Measurements from ENCODE around the gene ICE2. TPM values are rescaled to one million over a fixed set of nuclear protein-coding genes. Genes with fewer than 3 reads are reported as not detected.

The ICE2 gene
- total RNA-seq, 1 experiment from 2014 or later: 76.7 TPM

DNA sequence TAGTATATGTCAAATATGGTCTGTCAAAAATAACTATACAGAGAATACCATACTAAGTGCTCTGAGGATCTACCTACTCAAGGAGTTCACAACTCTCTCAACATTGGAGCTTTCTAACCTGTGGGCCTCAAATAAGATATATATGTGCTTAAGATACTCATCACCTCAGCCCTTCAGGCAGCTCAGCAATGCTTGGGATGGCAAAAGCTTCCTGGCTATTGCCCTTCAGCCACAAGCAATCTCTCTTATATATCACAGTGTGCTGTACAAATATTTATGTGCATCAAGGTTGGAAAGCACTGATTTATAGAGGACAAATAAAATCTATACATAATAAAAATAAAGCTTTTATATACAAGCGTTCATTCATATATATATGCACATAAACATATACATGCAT is 40.3 kb downstream of the ICE2 start:
- no peaks in the 10 kb centered on the region for H3K9me3 Mint-ChIP-seq (ENCODE audit: low read depth, unreplicated experiment)
- peaks cover 27% of the 10 kb centered on the region for H3K36me3 Mint-ChIP-seq (ENCODE audit: insufficient read depth, unreplicated experiment)
- intact Hi-C loops (cut with micrococcal nuclease; ENCODE audit: unreplicated experiment): no loop called here
- H3K27ac Mint-ChIP-seq (ENCODE audit: unreplicated experiment): no peak overlapping the region
- CTCF ChIA-PET: interaction anchor here (0.6 kb wide), 1 partner anchor 50 kb away, joined by 3 read pairs; no protein-coding TSS in a partner anchor
- no peak overlapping the region for H3K4me3 Mint-ChIP-seq (ENCODE audit: low read depth, unreplicated experiment)
- no peaks in the 10 kb centered on the region for H3K27me3 Mint-ChIP-seq (ENCODE audit: unreplicated experiment)
- BruUV-seq (replicated peaks): no TSS peak
- H3K4me1 Mint-ChIP-seq (ENCODE audit: low read depth, unreplicated experiment): peaks cover 16% of the 10 kb centered on the region
- TF ChIP-seq, protein P1, sequence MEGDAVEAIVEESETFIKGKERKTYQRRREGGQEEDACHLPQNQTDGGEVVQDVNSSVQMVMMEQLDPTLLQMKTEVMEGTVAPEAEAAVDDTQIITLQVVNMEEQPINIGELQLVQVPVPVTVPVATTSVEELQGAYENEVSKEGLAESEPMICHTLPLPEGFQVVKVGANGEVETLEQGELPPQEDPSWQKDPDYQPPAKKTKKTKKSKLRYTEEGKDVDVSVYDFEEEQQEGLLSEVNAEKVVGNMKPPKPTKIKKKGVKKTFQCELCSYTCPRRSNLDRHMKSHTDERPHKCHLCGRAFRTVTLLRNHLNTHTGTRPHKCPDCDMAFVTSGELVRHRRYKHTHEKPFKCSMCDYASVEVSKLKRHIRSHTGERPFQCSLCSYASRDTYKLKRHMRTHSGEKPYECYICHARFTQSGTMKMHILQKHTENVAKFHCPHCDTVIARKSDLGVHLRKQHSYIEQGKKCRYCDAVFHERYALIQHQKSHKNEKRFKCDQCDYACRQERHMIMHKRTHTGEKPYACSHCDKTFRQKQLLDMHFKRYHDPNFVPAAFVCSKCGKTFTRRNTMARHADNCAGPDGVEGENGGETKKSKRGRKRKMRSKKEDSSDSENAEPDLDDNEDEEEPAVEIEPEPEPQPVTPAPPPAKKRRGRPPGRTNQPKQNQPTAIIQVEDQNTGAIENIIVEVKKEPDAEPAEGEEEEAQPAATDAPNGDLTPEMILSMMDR (IDR thresholded peaks at IDR 0.05; ENCODE audit: unreplicated experiment): no peak
- no peak for DNase-seq

DNA sequence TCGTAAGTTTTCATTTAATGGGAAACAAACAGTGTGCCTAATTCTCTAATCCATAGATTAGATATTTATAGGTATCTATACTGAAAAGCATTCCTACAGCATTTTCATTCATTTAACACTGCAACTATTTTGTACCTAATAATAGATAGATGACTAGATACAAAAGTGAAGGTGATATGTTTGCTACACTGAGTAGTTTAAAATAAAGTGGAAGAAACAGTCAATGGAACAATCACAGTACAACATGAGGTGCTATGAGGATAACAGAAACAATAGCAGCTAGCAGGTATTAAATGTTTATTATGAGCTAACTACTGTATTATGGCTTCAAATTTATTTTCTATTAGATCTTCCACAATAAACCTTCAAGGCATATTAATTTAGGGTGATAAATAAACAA is 50.0 kb downstream of the ICE2 start:
- intact Hi-C loops (cut with micrococcal nuclease; ENCODE audit: unreplicated experiment): no loop called here
- Mint-ChIP-seq H3K36me3 (ENCODE audit: insufficient read depth, unreplicated experiment) (peaks cover 26% of the 10 kb centered on the region), H3K9me3 (ENCODE audit: low read depth, unreplicated experiment) (no peaks in the 10 kb centered on the region), H3K4me1 (ENCODE audit: low read depth, unreplicated experiment) (peaks cover 7% of the 10 kb centered on the region), H3K27ac (ENCODE audit: unreplicated experiment) (no peak overlapping the region), H3K27me3 (ENCODE audit: unreplicated experiment) (no peaks in the 10 kb centered on the region), H3K4me3 (ENCODE audit: low read depth, unreplicated experiment) (no peak overlapping the region)
- CTCF ChIA-PET: interaction anchor here (0.6 to 1.2 kb wide), 2 partner anchors 52 to 54 kb away, joined by 3 to 6 read pairs; no protein-coding TSS in a partner anchor
- TF ChIP-seq, protein P1 (IDR thresholded peaks at IDR 0.05; ENCODE audit: unreplicated experiment): no peak
- DNase-seq: no peak
- no TSS peak for BruUV-seq (replicated peaks)

DNA sequence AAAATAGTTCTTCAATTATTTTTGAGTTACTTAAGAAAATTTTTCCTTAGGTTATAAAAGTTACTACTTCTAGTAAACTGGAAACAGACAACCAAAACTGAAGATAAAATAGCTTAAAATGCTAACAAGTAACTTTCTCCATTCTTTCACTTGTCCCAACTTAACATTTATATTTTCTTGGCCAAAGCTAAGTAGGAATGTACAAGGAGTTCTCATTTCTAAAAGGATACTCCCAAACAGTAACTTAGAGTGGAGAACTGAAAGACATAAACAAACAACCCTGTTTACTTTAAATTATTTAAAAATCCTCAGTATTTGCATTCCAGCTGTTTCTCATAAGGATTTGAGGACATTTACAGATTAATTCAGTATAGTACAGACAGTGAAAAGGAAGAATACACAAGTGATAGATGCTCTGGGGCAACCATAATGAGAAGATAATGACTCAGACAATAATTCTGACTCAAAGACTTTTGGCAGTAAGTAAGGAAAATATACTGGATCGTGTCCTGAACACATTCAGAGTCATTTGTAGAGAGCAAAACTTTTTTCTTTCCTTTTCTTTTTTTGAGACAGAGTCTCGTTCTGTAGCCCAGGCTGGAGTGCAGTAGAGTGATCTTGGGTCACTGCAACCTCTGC is 52.0 kb downstream of the ICE2 start:
- Mint-ChIP-seq H3K27me3 (ENCODE audit: unreplicated experiment) (no peaks in the 10 kb centered on the region), H3K9me3 (ENCODE audit: low read depth, unreplicated experiment) (no peaks in the 10 kb centered on the region), H3K36me3 (ENCODE audit: insufficient read depth, unreplicated experiment) (peaks cover 23% of the 10 kb centered on the region), H3K4me1 (ENCODE audit: low read depth, unreplicated experiment) (peaks cover 16% of the 10 kb centered on the region), H3K27ac (ENCODE audit: unreplicated experiment) (no peak overlapping the region), H3K4me3 (ENCODE audit: low read depth, unreplicated experiment) (no peak overlapping the region)
- DNase-seq: no peak
- BruUV-seq (replicated peaks): no TSS peak
- intact Hi-C loops (cut with micrococcal nuclease; ENCODE audit: unreplicated experiment): no loop called here
- TF ChIP-seq, protein P1 (IDR thresholded peaks at IDR 0.05; ENCODE audit: unreplicated experiment): no peak
- CTCF ChIA-PET: interaction anchor here (0.6 kb wide), 1 partner anchor 38 kb away, joined by 3 read pairs; no protein-coding TSS in a partner anchor

- no peaks in the 10 kb centered on the region for H3K27me3 Mint-ChIP-seq (ENCODE audit: unreplicated experiment)
- H3K9me3 Mint-ChIP-seq (ENCODE audit: low read depth, unreplicated experiment): no peaks in the 10 kb centered on the region
- BruUV-seq (replicated peaks): no TSS peak
- no peak overlapping the region for H3K4me3 Mint-ChIP-seq (ENCODE audit: low read depth, unreplicated experiment)
- TF ChIP-seq, protein P1 (IDR thresholded peaks at IDR 0.05; ENCODE audit: unreplicated experiment): no peak
- H3K36me3 Mint-ChIP-seq (ENCODE audit: insufficient read depth, unreplicated experiment): peaks cover 11% of the 10 kb centered on the region
- DNase-seq: no peak
- peaks cover 20% of the 10 kb centered on the region for H3K4me1 Mint-ChIP-seq (ENCODE audit: low read depth, unreplicated experiment)
- intact Hi-C loops (cut with micrococcal nuclease; ENCODE audit: unreplicated experiment): no loop called here
- H3K27ac Mint-ChIP-seq (ENCODE audit: unreplicated experiment): no peak overlapping the region
- CTCF ChIA-PET: no interaction called here
These were observed 53.5 kb downstream of the ICE2 start for GRCh38 chr15:60425461-60425860.

All from Calu3 (cell line).